Neural progenitor cell (in vitro differentiated cells): Measurements from ENCODE around the gene FARP1. TPM values are rescaled to one million over a fixed set of nuclear protein-coding genes. Genes with fewer than 3 reads are reported as not detected.
"Not testable (repeated sequence)": the region's sequence is repeated elsewhere in the genome, so short reads cannot be mapped to it uniquely, and the experiment has no call there.

ENCODE experiments used
- DNase-seq: peaks from one replicate; pipeline ENCODE4 v3.0.0-alpha.2; 2016; ENCODE audit warnings: low spot score
- H2AFZ ChIP-seq: fragments of 200-600 bp; sonication (generic); replicated peaks from 2 replicates; pipeline ENCODE4 v1.6.1; 2016; ENCODE audit warnings: antibody characterized with exemption
- H3F3A ChIP-seq: fragments of 200-600 bp; sonication (generic); 2 replicates; pipeline ENCODE4 v1.6.1; 2016; ENCODE audit warnings: antibody characterized with exemption, low read depth
- H3K27ac ChIP-seq: fragments of 200-600 bp; sonication (generic); 2 replicates; pipeline ENCODE4 v1.5.1; 2016; ENCODE audit warnings: mild to moderate bottlenecking
- H3K27me3 ChIP-seq: fragments of 200-600 bp; sonication (generic); 2 replicates; pipeline ENCODE4 v1.6.1; 2016; ENCODE audit warnings: mild to moderate bottlenecking, moderate library complexity
- H3K36me3 ChIP-seq: fragments of 200-600 bp; sonication (generic); 2 replicates; pipeline ENCODE4 v1.5.1; 2016
- H3K4me1 ChIP-seq: fragments of 200-600 bp; sonication (generic); 2 replicates; pipeline ENCODE4 v1.6.1; 2016; ENCODE audit warnings: mixed run types
- H3K4me2 ChIP-seq: fragments of 200-600 bp; sonication (generic); 2 replicates; pipeline ENCODE4 v1.6.1; 2016
- H3K4me3 ChIP-seq: fragments of 200-600 bp; sonication (generic); 2 replicates; pipeline ENCODE4 v1.5.1; 2016
- H3K79me2 ChIP-seq: fragments of 200-600 bp; sonication (generic); 2 replicates; pipeline ENCODE4 v1.6.1; 2016; ENCODE audit warnings: low read depth
- H3K9ac ChIP-seq: fragments of 200-600 bp; sonication (generic); 2 replicates; pipeline ENCODE4 v1.6.1; 2016
- H3K9me3 ChIP-seq: fragments of 200-600 bp; sonication (generic); 2 replicates; pipeline ENCODE4 v1.5.1; 2016; ENCODE audit warnings: low read depth
- H4K20me1 ChIP-seq: fragments of 200-600 bp; sonication (generic); 2 replicates; pipeline ENCODE4 v1.6.1; 2016; ENCODE audit warnings: low read depth
- H3K27ac Mint-ChIP-seq: 3 replicates; pipeline ENCODE4 v1.8.0; 2021; ENCODE audit warnings: mixed read lengths
- H3K27me3 Mint-ChIP-seq: 2 replicates; pipeline ENCODE4 v1.8.0; 2022; ENCODE audit warnings: low read depth, mild to moderate bottlenecking, inconsistent platforms, moderate library complexity, mixed read lengths; ENCODE audit not compliant: insufficient read depth
- H3K36me3 Mint-ChIP-seq: 3 replicates; pipeline ENCODE4 v1.8.0; 2021; ENCODE audit warnings: mixed read lengths
- H3K4me1 Mint-ChIP-seq: 3 replicates; pipeline ENCODE4 v1.8.0; 2021; ENCODE audit warnings: mixed read lengths
- H3K4me3 Mint-ChIP-seq: 3 replicates; pipeline ENCODE4 v1.8.0; 2021; ENCODE audit warnings: mild to moderate bottlenecking, moderate library complexity, mixed read lengths
- H3K9me3 Mint-ChIP-seq: 3 replicates; pipeline ENCODE4 v1.8.0; 2020; ENCODE audit warnings: mixed read lengths
- EZH2 ChIP-seq: fragments of 200-600 bp; sonication (generic); IDR thresholded peaks from 2 replicates; pipeline ENCODE4 v1.6.1; 2017; ENCODE audit warnings: antibody characterized with exemption, mild to moderate bottlenecking, moderate library complexity
- EZH2phosphoT487 ChIP-seq: fragments of 200-600 bp; sonication (generic); IDR thresholded peaks from 2 replicates; pipeline ENCODE4 v1.6.1; 2017; ENCODE audit warnings: antibody characterized with exemption
- total RNA-seq: library from RNA; depleted of rRNA; stranded (reverse); fragments of >200 nt; gene quantifications from 2 replicates; pipeline ENCODE4 v1.2.3, GENCODE V29; 2015; ENCODE audit warnings: low replicate concordance
- TF ChIP-seq, protein P1 (sequence below): fragments of 200-600 bp; sonication (generic); IDR thresholded peaks from 2 replicates; pipeline ENCODE4 v1.5.1; 2017; ENCODE audit warnings: antibody characterized with exemption, mild to moderate bottlenecking

FARP1 gene
- total RNA-seq, 1 donor from 2014 or later = 78.0 TPM

DNA sequence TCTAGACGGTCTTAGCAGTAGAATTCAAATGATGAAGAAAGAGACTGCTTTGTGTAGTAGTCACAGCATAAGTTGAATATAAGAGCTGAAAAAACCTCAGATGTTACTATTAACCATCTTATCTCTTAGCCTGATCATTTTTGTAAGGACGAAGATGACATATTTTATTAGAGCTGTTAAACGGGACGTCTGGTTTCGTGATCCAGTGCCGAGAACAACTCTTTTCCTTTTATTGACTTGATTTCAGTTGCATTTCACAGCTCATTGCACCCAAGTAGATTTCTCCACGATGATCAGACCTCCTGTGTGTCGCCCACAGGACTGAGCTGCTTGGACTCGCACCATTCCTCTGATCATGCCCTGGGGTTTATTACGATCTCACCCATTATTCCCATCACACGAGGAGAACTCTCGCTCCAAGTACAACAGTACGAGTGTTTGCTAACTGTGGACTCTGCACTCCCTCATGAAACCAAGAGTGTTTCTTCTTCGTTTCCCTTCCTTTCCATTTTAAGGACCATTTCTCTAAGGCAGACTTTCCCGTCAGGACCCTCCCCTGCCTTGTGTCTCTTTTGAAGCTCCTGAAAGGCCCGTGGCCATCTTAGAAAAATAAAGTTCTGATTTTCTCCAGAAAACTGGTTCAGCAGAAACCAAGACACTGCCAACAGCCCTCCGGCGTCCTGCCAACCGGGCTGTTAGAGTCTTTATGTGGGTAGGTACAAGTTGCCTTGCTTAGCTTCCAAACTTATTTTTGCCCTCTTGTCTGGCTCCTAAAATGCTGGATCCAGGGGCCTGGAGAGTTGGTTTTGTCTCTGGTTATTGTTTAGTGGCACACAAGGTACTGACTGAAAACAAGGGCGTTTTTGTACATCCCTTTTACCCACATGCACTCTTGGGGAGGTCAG, 82.4 kb downstream of the FARP1 start:
- H3K36me3 ChIP-seq = no peaks in the 10 kb centered on the region
- no peak for DNase-seq
- Mint-ChIP-seq H3K36me3 (peaks cover 37% of the 10 kb centered on the region), H3K4me1 (peaks cover 12% of the 10 kb centered on the region), H3K4me3 (no peak overlapping the region), H3K27ac (peak overlapping the region; percentile 18), H3K9me3 (peaks cover 38% of the 10 kb centered on the region), H3K27me3 (peaks cover 6% of the 10 kb centered on the region)
- no peak overlapping the region for H2AFZ ChIP-seq
- H3K27me3 ChIP-seq = no peaks in the 10 kb centered on the region
- H4K20me1 ChIP-seq = peaks cover 3% of the 10 kb centered on the region
- H3K4me3 ChIP-seq = no peak overlapping the region
- TF ChIP-seq, protein P1, sequence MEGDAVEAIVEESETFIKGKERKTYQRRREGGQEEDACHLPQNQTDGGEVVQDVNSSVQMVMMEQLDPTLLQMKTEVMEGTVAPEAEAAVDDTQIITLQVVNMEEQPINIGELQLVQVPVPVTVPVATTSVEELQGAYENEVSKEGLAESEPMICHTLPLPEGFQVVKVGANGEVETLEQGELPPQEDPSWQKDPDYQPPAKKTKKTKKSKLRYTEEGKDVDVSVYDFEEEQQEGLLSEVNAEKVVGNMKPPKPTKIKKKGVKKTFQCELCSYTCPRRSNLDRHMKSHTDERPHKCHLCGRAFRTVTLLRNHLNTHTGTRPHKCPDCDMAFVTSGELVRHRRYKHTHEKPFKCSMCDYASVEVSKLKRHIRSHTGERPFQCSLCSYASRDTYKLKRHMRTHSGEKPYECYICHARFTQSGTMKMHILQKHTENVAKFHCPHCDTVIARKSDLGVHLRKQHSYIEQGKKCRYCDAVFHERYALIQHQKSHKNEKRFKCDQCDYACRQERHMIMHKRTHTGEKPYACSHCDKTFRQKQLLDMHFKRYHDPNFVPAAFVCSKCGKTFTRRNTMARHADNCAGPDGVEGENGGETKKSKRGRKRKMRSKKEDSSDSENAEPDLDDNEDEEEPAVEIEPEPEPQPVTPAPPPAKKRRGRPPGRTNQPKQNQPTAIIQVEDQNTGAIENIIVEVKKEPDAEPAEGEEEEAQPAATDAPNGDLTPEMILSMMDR = no peak
- no peak for TF ChIP-seq EZH2phosphoT487
- TF ChIP-seq EZH2 = no peak
- no peak overlapping the region for H3K4me2 ChIP-seq
- no peak overlapping the region for H3K27ac ChIP-seq
- peaks cover 31% of the 10 kb centered on the region for H3K79me2 ChIP-seq
- H3K9me3 ChIP-seq = no peaks in the 10 kb centered on the region
- no peak overlapping the region for H3K9ac ChIP-seq
- H3F3A ChIP-seq = no peaks in the 10 kb centered on the region
- no peaks in the 10 kb centered on the region for H3K4me1 ChIP-seq

DNA sequence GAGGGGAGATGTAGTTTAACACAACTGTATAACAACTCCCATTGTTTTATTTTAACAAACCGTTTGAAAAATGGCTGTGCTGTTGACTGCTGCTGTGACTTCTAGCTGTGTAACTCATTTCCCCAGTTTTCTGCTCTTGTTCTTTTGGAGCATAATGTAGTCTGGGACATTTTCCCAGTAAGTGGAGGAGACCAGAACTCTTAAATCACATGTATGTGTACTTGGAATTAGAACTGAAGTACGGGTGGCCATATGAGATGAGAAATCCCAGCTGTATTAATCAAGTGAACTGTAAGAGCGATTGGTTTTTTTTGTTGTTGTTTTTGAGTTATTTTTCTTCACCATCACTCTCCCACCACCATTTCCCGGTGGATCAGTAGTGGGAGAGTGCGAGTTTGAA, 83.6 kb downstream of the FARP1 start:
- Histone ChIP-seq H3K9me3 (no peaks in the 10 kb centered on the region), H3K4me1 (no peaks in the 10 kb centered on the region), H3K36me3 (no peaks in the 10 kb centered on the region), H3F3A (no peaks in the 10 kb centered on the region), H3K4me3 (no peak overlapping the region), H4K20me1 (no peaks in the 10 kb centered on the region), H3K27ac (no peak overlapping the region), H3K4me2 (no peak overlapping the region), H3K79me2 (peaks cover 19% of the 10 kb centered on the region), H2AFZ (no peak overlapping the region), H3K27me3 (no peaks in the 10 kb centered on the region), H3K9ac (no peak overlapping the region)
- no peak for DNase-seq
- Mint-ChIP-seq H3K27me3 (peaks cover 6% of the 10 kb centered on the region), H3K4me3 (no peak overlapping the region), H3K4me1 (peaks cover 5% of the 10 kb centered on the region), H3K36me3 (peaks cover 44% of the 10 kb centered on the region), H3K27ac (no peak overlapping the region), H3K9me3 (peaks cover 44% of the 10 kb centered on the region)
- TF ChIP-seq, protein P1 = no peak
- TF ChIP-seq EZH2phosphoT487 = no peak
- TF ChIP-seq EZH2 = no peak

DNA sequence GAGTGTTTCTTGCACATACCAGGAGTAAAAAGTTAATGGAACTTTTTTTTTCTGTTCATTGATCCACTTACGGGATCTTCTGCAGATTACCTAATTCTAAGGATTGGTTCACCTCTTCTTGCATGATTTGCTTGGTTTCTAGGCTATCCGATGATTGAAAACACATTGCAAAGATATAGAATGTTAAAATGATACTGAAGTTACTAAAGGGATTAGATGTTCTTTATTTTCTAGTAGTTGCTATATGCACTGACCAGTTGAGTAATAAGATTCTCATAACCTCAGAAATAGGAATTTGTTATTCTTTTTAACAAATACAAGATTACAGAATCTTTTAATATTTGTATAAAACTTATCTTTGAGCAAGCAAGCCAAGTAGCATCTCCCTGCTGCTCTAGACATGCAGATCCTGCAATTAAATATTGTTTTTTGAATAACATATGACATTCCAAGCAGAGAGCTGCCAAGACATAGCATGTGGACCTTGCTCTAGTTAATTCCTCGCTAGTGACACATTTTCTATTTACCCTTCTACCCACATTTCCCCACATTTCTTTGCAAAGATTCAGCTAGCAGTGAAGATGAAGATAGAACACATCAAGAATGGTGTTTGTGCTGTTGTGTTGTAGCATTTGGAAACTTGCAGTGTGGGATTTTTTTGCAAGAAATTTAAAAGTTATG, 85.9 kb downstream of the FARP1 start:
- H3K36me3 Mint-ChIP-seq = peaks cover 48% of the 10 kb centered on the region

DNA sequence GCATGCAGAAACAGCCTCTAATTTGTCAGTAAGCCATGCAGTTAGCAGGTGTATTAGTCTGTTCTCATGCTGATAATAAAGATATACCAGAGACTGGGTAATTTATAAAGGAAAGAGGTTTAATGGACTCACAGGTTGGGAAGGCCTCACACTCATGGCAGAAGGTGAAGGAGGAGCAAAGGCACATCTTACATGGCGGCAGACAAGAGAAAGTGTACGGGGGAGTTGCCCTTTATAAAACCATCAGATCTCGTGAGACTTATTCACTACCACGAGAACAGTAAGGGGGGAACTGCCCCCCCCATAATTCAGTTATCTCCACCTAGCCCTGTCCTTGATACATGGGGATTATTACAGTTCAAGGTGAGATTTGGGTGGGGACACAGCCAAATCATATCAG, 87.9 kb downstream of the FARP1 start:
- Histone ChIP-seq H3K79me2 (peaks cover 37% of the 10 kb centered on the region), H4K20me1 (peaks cover 18% of the 10 kb centered on the region)
- H3K4me3 Mint-ChIP-seq, H3K36me3 ChIP-seq, H3K4me2 ChIP-seq, H3K27me3 ChIP-seq, H3K9ac ChIP-seq, H3K4me3 ChIP-seq, H3K27me3 Mint-ChIP-seq, H3K27ac ChIP-seq, H3K9me3 ChIP-seq, DNase-seq, H3F3A ChIP-seq, H2AFZ ChIP-seq, H3K4me1 ChIP-seq, H3K27ac Mint-ChIP-seq: not testable (repeated sequence)
- H3K36me3 Mint-ChIP-seq = peaks cover 40% of the 10 kb centered on the region
- peaks cover 11% of the 10 kb centered on the region for H3K4me1 Mint-ChIP-seq
- peaks cover 43% of the 10 kb centered on the region for H3K9me3 Mint-ChIP-seq

More for the DNA sequence above, 85.9 kb downstream of the FARP1 start:
- Mint-ChIP-seq H3K9me3 (peaks cover 44% of the 10 kb centered on the region), H3K4me1 (peaks cover 6% of the 10 kb centered on the region), H3K27me3 (peaks cover 6% of the 10 kb centered on the region), H3K4me3 (no peak overlapping the region), H3K27ac (no peak overlapping the region)
- TF ChIP-seq, protein P1 = no peak
- H3K27ac ChIP-seq = no peak overlapping the region
- H3K79me2 ChIP-seq = peaks cover 27% of the 10 kb centered on the region
- no peak for DNase-seq
- no peak overlapping the region for H3K4me2 ChIP-seq
- H4K20me1 ChIP-seq = peaks cover 17% of the 10 kb centered on the region
- H3F3A ChIP-seq = no peaks in the 10 kb centered on the region
- H3K36me3 ChIP-seq = no peaks in the 10 kb centered on the region
- no peaks in the 10 kb centered on the region for H3K4me1 ChIP-seq
- H3K9ac ChIP-seq = no peak overlapping the region
- H3K9me3 ChIP-seq = no peaks in the 10 kb centered on the region
- no peak overlapping the region for H3K4me3 ChIP-seq
- no peak overlapping the region for H2AFZ ChIP-seq
- H3K27me3 ChIP-seq = no peaks in the 10 kb centered on the region
